SW 1271 (cell line): ENCODE data around the gene MOB3B.

Experiments
- DNase-seq, 2 experiments: peaks; one replicate each; lab custom pipeline; 2025; lab: John Stamatoyannopoulos, UW

MOB3B gene

DNA sequence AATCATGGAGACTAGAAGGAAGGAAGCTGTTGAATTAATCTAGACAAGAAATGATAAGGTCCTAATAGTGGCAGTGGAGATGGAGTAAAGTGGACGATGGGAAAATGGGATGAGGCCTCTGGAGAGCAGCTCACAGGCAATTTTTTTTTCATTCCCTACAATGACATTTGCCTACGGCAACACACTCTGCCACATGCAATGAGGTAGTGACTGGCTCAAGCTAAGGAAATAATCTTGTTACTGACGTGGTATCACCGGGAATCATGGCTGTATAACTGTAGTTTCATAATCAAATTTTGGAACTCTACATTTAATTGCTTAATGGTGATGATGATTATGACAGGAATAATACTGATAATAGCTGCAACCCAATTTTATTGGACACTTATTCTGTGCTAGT is 12.1 kb upstream of the MOB3B start:
- no peak for DNase-seq

DNA sequence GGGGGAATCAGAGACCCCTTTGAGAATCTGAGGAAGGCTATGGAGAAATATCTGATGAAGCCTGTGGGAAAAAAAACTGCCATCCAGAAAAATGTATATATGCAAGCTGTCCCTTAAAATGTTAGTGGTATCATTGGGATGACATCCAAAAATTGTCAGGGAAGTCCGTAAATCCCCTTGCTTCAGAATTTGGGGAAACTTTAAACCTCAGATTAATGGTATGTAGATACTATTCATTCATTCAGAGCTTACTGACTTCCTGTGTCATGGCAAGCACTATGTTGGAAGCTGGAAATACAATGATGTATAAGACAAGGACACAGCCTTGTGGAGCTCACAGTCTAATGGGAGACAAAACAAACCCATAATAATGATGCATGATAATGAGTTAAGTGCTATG is 10.9 kb upstream of the MOB3B start:
- no peak for DNase-seq

DNA sequence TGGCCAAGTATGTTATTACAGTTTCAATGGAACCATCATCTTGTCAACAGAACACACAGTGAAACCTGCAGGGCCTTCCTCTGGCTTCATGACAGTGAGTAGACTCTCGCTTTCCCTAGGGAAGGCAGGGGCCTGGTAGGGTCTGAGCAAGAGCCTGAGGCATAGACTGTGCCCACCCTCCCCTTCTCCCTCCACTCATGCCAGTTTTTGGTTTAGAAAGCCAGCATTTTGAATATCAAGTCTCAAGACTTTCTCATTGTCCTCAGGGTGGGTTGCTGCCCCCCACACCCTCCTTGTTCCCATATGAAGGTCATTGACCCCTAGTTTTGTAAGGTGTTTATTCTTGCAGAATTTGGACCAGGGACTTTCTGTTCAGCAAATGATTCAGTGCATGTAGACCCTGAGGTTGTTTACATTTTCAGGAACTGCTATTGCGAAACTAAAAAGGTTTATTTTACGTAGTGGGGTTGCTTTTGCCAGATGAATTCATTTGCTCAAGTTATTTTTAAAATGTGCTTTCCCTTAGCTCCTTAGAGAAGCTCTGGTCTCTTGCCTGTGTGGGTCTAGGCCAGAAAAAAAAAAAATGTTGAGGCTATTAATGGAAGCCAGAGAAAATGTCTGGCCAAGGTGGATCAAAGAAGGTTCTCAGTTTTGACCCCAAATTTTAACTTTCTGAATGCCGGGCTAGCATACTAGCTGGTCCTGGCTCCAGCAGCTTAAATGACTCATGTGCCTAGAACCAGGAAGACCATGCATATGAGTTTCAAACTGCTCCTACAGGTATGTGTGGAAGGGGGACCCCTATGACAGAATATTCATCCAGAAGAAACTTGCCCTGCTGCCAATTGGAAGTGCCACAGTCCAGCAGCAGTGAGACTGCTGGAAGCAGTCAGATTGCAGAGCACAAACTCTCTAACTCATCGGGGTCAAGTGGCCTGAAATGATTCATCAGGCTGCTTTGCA is 10.1 kb upstream of the MOB3B start:
- DNase-seq = no peak

DNA sequence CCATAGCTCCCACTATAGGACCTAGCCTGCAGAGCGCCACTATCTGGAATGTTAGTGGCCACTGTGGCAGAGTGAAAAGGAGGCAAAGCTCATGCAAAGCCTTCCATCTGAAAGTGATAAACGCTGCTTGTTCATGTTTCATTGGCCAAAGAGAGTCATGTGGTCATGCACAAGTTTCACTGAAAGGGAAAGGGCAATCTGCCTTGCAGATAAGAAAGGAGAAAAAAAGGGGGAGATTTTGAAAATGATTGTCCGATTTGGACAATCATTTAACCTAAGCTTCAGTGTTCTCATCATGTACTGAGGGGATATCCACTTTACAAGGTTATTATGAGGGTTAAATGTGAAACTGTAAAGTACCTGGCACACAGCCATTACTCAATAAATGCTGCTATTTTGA is 9.0 kb upstream of the MOB3B start:
- no peak for DNase-seq

DNA sequence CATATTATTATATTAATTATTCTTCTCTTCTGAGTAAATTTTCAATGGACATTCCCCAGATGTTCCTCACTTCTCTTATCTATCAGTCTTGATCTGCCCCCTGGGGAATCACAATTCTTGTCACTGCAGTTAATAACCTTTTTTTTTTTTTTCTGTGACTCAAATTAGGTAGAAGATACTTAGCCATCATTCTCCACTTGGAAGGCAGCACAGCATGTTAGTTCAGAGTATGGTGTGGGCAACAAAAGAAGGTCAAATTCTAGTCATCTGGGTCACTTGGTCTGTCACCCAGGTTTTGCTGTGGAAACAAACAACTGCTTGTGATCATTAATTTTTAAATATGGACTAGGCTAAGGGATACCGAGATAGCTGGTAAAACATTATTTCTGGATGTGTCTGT is 8.1 kb upstream of the MOB3B start:
- no peak for DNase-seq

DNA sequence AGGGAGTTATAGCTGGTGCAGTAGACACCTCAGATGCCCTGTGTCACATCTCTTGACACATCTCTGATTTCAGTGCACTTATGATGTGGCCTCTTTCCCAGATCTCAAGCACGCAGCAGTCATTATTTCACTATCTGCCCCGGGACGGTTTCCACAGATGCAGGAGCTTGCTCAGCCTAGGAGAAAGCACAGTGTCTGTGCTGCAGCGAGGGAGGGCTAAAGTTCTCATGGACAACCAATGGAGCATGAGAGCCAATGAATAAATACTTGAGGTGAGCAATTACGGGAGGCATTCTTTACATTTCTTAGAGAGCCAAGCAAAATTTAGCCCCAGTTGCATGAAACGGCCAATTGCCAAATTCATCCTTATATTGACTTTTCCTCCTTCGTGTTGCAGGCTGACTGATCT is 7.4 kb upstream of the MOB3B start:
- no peak for DNase-seq

DNA sequence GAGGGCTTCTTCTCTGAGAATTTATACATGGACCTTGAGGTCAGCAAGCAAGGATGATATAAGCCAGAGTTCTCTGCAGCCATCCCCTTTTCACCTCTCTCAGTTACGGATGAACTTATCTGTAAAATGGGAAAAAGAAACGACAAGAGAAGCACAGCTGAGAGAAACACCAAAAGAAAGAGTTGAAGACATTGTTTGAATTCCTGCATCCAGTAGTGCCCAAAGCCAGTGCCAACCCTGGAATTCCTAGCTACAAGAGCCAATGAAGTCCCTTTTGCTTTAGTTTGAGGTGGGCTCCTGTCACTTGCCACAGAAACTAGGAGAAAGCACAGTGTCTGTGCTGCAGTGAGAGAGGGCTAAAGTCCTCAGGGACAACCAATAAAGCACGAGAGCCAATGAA is 6.6 kb upstream of the MOB3B start:
- no peak for DNase-seq

DNA sequence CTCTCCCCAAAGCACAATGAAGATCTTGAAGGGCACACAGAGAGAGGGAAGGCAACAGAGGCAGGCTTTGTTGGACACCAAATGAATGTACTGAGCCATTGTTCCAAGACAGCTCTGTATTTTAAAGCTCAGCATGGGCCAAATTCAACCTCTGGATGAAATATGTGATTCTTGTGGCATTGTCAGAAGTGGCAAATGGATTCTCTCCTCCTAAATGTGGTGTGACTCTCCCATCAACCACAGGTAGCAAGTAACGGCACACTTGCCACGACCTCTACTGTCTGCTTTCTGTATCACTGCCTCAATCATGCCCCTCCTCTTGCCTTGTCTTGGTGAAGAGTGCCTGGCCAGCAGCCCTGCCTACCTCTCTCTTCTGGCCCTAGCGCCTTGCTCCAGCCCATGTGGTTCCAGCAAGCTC is 6.1 kb upstream of the MOB3B start:
- no peak for DNase-seq

DNA sequence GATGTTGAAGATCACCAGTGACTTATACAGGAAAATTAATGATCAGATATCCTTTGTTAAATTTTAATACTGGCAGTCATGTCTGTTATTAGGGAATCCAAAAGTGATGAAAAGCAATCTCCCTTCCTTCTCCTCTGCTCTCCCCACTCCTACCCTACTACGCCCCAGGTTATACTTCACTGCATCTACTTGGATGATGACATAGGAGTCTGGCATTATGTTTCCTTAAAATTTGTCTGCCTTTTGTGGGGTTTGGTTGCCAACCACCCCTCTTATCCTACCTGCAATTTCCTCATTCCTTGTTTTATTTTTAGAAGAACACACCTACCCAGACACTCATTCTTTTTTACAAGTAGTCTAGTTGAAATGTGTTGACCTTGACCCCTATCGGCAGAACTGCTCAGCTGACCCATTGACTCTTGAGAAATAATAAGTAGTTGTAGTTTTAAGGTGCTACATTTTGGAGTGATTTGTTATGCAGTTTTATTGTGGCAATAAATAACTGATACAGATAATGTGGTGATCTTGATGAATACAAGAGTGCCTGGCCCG is 5.1 kb upstream of the MOB3B start:
- no peak for DNase-seq

DNA sequence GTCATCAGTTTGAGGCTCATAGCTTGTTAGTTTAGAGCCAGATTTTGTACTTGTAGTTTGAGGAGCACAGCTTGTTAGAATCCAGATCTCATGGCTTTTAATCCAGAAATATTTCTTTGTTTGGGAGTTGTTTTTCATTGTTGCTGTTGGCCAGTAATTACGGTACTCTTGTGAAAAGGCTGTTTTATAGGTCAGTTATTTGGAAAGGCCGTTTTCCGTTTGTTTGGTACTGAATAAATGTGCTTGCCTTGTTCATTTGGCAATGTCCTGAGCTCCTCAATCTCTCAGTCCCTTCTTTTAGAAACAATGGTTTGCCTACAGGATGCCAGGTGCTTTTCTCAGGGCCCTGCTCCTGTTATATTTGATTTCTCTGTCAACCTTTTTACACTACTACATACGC is 4.5 kb upstream of the MOB3B start:
- DNase-seq = no peak

DNA sequence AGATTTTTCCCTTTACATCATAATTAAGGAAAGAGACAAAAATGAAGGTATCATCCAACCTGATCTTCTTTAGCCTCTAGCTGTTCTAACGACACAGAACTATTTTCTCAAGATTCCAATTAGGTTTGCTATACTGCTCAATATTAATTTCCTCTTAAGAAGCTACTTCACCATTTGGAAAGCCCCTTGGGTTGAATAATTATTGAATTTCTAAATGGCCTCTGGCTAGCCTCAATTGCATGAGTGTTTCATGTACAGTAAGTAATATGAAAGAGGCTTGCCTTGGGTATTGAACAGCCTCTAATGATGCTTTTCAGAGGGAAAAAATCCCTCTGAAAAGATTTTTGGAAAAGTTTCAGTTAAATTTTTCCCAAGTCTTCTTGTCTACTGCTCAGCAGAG is 3.7 kb upstream of the MOB3B start:
- DNase-seq = no peak

DNA sequence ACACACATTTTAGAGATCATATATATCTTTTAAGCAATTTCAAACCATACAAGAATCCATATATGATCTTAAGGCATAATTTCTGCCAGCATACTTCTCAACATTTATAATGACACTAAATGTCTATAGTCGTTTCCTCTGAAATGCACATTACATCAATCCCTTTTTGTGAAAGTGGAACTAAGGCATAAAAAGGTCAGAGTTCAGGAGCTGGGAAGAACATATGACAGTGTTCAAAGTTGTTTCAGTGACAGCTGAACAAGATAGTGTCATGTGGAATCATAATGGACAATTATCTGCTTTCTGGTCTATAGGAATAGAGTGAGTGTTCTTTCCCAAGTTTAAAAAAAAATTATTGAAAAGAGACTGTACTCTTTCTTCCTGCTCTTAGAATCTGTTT is 2.4 kb upstream of the MOB3B start:
- DNase-seq = no peak

DNA sequence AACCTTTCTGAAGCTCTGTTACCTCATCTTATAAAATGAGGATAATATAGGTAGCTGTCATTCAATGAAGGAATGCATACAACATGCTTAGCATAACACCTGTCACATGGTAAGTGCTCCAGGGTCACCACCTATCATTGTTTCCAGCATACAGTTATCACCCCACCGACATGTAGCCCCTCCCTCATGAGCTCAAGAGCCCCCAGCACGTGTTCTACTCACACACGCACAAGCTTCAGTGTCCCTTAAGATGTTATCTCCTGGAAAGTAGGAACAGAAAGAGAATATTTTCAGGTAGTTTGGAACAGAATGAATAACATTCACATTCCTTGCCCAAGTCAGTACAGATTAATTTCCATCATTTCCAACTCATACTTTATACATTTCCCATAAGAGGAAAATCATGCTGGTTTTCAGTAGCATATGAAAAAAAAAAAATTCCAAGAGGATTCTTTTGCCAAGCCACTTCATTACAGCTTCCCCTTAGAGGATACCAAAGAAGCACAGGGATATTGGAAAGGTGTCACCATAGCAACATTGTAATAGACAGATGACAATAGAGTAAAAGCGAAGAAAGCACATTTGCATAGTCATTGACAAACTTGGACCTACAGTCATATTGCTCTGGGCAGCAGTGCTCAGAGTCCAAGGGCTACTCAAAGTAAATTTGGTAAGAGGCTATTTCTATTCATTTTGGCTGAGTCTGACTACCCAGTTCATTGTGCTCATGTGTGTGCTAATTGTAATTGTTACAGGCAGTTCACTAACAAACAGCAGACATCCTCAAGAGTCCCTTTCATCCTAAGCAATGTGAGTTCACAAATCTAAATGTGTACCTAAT is 1.5 kb upstream of the MOB3B start:
- no peak for DNase-seq

DNA sequence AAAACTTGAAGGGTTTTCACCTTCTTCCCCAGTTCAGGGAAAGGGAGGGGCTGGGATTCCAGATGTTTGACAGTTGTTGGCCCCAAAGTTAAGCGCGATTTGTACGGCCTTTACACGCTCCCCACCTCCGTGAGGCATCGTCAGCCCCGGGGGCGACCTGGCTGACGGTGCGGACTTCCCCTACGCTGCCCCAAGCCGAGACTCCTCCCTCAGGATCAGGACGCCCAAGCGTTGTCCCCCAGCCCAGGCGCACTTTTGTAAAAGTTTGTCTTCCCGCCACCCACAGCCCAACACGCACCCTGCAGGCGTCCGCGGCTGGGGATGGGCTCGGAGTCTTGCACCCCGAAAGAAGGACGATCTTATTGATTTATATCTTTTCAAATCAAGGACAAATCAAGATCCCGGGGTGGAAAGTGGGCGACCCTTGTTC is 713 bp downstream of the MOB3B start:
- DNase-seq = no peak

DNA sequence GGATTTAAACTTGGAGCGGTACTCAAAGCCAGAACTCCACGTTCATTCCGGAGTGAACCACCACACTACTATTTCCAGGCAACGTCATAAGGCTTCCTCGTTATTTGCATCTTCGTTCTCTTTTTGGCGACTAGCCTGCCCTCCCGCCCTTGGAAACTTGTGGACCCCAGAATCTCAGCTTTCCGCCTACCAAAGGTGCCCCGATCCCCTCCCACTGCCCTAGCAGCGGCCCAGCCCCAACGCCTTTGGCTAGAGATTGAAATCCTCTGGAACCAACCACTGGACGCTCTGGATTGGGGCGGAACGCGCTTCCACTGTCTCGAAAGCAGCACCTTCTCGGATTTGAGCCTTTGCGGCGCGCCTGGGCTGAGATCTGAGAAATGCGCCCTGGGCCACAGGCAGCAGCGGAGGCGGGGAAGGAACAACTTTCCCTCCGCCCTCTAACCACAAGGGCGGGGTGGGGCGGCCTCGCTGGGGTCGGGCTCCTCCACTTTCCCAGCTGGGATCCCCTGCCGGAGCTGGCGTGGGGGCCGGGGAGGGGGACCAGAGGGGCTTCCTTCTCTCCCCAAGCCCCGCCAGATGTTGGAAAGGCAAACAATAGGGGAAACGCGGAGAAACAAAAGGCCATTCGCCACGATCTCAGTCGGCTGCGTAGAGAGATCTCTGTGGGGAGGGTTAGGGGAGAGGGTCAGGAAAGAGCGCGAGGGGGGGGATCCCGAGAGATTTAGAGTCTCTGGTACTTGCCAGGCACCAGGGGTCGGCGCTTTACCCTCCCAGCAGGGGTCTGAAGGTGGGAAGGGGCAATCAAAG is 1.3 kb downstream of the MOB3B start:
- DNase-seq = no peak

DNA sequence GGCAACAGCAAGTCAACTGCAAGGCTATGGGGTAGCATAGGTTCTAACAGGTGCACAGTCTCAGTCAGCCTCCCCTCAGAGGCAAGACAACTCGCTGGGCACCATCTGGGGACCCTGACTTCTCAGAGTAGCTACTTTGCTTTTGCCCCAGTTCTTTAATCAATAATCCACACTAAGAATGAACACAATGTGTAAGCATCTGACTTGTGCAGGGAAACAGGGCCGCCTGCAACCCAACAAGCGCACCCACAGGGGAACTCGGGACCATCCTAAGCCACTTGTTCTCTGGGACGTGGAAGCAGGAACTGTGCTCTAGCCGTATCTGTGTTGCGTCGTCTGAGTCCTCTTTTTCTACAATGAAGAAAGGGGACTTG is 1.9 kb downstream of the MOB3B start:
- no peak for DNase-seq

DNA sequence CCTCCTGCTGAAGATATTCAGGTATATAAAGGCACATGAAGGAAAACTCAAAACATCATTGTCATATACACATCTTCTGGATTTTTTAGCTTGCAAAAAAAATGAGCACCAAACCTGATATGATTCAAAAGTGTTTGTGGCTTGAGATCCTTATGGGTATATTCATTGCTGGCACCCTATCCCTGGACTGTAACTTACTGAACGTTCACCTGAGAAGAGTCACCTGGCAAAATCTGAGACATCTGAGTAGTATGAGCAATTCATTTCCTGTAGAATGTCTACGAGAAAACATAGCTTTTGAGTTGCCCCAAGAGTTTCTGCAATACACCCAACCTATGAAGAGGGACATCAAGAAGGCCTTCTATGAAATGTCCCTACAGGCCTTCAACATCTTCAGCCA is 5.4 kb downstream of the MOB3B start, which contains the start of gene IFNK:
TSS of gene IFNK (plus strand) at position 55 of the 400 bp plus-strand sequence. CDS start at position 102, 47 bp downstream.
- no peak for DNase-seq

DNA sequence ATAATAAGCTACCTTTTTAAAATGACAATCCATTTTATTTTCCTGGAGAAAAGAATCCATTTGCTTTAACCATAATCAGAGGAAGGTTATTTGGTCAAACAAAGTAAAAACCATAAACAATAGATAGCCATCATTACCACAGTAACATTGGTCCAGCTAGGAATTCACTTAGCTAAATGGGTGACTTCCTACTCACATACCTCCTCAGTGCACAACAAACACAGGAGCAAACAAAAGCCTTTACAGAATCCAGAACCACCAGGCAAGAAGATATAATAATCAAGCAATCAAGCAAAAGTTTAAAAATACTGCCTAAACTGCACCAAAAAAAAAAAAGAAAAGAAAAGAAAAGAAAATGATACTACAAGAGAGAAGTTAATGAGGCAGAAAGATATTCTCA is 6.5 kb downstream of the MOB3B start:
- DNase-seq = no peak

DNA sequence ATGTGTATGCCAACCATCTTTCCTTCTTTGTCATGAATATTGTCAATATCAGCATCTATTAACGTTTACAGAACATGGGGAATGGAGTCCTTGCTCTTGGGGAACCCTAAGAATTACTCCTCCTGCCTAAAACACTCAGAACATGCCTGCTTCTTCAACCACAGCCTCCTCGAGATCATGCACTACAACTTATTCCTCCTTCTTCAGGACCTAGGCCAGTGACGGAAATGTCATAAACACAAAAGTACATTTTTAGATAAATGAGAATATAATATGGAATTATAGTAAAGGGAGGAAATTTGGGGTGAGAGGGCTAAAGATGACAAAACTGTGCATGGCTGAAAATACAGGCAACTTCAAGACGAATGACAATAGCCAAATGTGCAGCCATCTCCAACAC is 8.6 kb downstream of the MOB3B start:
- DNase-seq = no peak

DNA sequence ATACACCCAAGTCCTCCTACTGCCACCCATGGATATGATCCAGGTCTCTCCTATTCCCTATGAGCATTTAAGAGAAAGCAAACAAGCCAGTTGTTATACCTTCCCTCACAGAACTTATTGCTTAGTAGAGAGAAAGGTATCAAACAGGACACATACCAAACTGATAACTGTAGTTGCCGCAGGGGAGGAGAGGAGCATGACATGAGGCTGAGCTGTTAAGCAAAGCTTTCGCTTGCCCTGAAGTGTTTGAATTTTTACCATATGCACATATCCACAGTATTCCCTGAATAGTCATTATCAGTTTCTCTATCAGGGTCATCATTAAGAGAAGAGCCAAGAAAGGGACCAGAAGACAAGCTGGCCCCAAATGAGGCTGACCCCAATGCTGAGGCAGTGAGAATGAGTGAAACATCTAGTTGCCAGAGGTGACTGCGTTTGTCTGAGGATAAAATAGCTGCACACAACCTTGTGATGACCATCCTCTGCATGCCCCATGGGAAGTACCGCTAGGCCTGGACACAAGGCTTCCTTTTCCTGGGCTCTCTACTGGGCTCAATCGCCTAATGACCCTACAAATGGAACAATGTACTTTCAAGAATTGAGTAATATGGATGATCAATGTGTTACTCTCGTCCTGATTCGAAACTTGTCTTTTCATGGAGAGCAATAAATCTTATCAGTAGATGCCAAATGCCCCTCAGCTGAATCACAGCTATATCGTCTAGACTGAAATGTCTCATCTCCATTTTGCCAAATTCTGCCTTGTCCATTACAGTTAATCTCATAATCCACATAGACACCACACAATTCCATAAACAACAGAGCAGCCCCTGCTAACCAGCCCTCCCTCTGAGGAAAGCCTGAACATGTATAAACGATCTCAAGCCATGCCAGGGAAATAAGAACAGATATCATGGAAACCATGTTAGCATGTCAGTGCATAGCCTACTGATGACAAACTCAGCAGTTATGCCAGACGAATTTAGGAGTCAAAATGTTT is 9.8 kb downstream of the MOB3B start:
- DNase-seq = no peak

DNA sequence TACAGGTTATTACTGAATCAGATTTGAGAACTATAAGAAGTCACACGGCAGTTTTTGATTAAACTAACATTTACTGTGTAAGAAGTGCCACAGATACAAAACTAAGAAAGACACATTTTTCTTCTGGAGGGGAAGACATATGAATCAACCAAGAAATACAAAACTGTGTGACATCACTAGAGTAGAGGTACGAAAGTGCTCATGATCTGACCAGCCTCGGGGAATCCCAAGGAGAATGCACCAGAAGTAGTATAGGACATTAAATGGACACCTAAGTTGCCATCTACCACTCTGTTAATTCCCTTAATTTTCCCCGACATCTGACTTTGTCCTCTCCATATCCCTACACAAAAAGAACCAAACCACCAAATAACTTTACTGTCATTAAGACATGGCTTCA is 10.8 kb downstream of the MOB3B start:
- no peak for DNase-seq
